K562 (cell line): ENCODE data around the gene TFPI. TPM values are rescaled to one million over a fixed set of nuclear protein-coding genes. Genes with fewer than 3 reads are reported as not detected.

Experiments used
- GTF2A2 ChIP-seq: IDR thresholded peaks from 2 replicates; pipeline ENCODE4 v1.6.1; 2016; ENCODE audit warnings: mild to moderate bottlenecking, missing genetic modification characterization, missing compliant biosample characterization
- KHSRP ChIP-seq: fragments of 450-650 bp; IDR thresholded peaks from 2 replicates; pipeline ENCODE4 v1.6.1; 2017
- MCM5 ChIP-seq: fragments of 450-650 bp; IDR thresholded peaks from 2 replicates; pipeline ENCODE4 v1.6.1; 2016; ENCODE audit warnings: low read depth
- POLR2G ChIP-seq: fragments of 200-400 bp; formaldehyde crosslinking; IDR thresholded peaks from 2 replicates; pipeline ENCODE4 v1.6.1; 2017; ENCODE audit warnings: low read depth, mild to moderate bottlenecking, antibody characterized with exemption, low read length, moderate library complexity
- PTTG1 ChIP-seq: fragments of 450-650 bp; IDR thresholded peaks from 2 replicates; pipeline ENCODE4 v1.6.1; 2016; ENCODE audit warnings: low read depth, mild to moderate bottlenecking, missing genetic modification characterization, missing compliant biosample characterization
- ZNF253 ChIP-seq: fragments of 250-450 bp; sonication (Bioruptor Pico); conservative IDR thresholded peaks from 2 replicates; pipeline ENCODE4 v1.6.1; 2021; ENCODE audit warnings: mild to moderate bottlenecking
- ZNF644 ChIP-seq: fragments of 200-800 bp; sonication (Bioruptor generic); IDR thresholded peaks from 2 replicates; pipeline ENCODE4 v1.6.1; 2016; ENCODE audit warnings: low read depth, missing genetic modification characterization, missing compliant biosample characterization
- ZNF79 ChIP-seq: fragments of 250-450 bp; sonication (Bioruptor Pico); IDR thresholded peaks from 2 replicates; pipeline ENCODE4 v1.4.0; 2020; ENCODE audit warnings: low read depth, mild to moderate bottlenecking, moderate library complexity
- ZNF830 ChIP-seq: fragments of 250-450 bp; sonication (Bioruptor Pico); IDR thresholded peaks from 2 replicates; pipeline ENCODE4 v1.5.0; 2021; ENCODE audit warnings: mild to moderate bottlenecking
- polyA plus RNA-seq, 8 experiments: library from polyadenylated mRNA; depleted of rRNA in 4 of 8; stranded (reverse) in 5 of 8; unstranded in 3 of 8; fragments of >200 nt; fragmentation: Nextera tagmentation in 2 of 8; fragmentation: Illumina TruSeq in 1 of 8; extraction: Ambion mirVana in 2 of 8; extraction: Trizol in 1 of 8; gene quantifications; 2 replicates each; pipeline versions ENCODE4 v1.2.1 to v1.2.3, GENCODE V29; 2011 to 2014; ENCODE audit warnings: inconsistent platforms in 1 of 8, missing spikeins in 1 of 8
- total RNA-seq, 7 experiments: library from RNA; depleted of rRNA in 6 of 7; stranded (reverse); fragments of >200 nt in 6 of 7; fragmentation: Illumina TruSeq in 2 of 7; extraction: Trizol in 2 of 7; gene quantifications; 2 replicates each; pipeline versions ENCODE4 v1.2.1 to v1.2.3, GENCODE V29; 2011 to 2021; ENCODE audit warnings: low replicate concordance in 1 of 7
- TF ChIP-seq, protein P1 (sequence below): fragments of 250-450 bp; sonication (Bioruptor Pico); IDR thresholded peaks from 2 replicates; pipeline ENCODE4 v1.8.0; 2021; ENCODE audit warnings: mild to moderate bottlenecking, moderate library complexity
- TF ChIP-seq, protein P2 (sequence below), 2 experiments: IDR thresholded peaks in 1 of 2; conservative IDR thresholded peaks in 1 of 2; 2 replicates each; pipeline ENCODE4 v1.6.1; 2016; ENCODE audit warnings: low read depth in 2 of 2, mild to moderate bottlenecking in 1 of 2, missing compliant biosample characterization in 1 of 2, missing genetic modification characterization in 1 of 2, moderate library complexity in 1 of 2
- TF ChIP-seq, protein P3 (sequence below): sonication (generic); formaldehyde crosslinking; IDR thresholded peaks from 2 replicates; pipeline ENCODE4 v1.8.0; 2022; ENCODE audit warnings: mild to moderate bottlenecking, missing genetic modification reagents
- TF ChIP-seq, protein P4 (sequence below), 3 experiments: IDR thresholded peaks in 2 of 3; conservative IDR thresholded peaks in 1 of 3; 2 replicates each; pipeline ENCODE4 v1.5.1; 2011 to 2012; ENCODE audit warnings: low read length in 3 of 3, mild to moderate bottlenecking in 3 of 3, control low read depth in 2 of 3, improper control_type of control experiment in 1 of 3, inconsistent platforms in 1 of 3, low read depth in 1 of 3, mixed read lengths in 1 of 3, moderate library complexity in 1 of 3; ENCODE audit not compliant: insufficient read depth in 2 of 3
- TF ChIP-seq, protein P5 (sequence below), 3 experiments: fragments of 200-800 bp in 1 of 3; sonication (Bioruptor generic) in 1 of 3; sonication (generic) in 1 of 3; formaldehyde crosslinking in 1 of 3; IDR thresholded peaks; 2 replicates each; pipeline versions ENCODE4 v1.6.1 to v1.8.0; 2016 to 2022; ENCODE audit warnings: mild to moderate bottlenecking in 2 of 3, missing compliant biosample characterization in 2 of 3, missing genetic modification characterization in 2 of 3, missing genetic modification reagents in 1 of 3

The TFPI gene
- total and polyA plus RNA-seq, 9 of the 15 experiments (the other 6 are each of a cell fraction or from before 2014, with no cell fraction given) = 53.5 to 219 (median 100) TPM

DNA sequence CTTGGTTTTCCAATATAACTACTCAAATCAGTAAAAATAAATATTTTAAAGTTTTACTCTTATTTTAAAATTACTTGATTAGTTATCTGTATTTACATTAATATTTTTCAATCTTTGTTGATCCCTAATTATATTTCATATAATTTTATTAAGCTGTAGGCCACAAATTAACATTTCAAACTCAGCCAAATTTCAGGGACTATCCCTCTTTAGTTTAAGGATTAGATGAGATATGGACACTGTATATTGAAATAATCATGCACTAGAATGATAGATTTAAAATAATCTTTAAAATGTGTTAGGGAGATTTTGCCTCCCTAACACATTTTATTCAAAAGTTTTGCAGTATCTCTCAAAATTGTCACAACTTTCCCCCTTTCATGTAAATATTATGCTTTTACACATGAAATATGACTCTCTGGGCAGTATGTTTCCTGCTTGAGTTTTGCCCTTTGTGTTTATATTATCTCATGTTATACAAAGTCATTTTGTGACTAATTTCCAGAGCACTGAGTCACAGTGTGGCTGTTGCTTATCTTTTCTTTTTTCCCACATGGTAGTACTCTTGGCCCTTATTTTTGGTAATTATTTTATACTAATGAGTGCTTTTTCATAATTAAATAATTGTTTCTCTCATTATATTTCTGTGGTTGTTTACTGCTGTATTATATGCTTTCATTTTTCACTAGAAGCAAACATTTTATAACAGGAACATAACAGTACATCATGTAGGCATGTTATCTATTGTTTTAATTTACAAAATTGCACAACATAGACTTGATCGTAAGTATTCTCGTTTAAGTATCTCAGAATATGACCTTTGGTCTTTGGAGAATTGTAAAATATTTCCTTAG lies 1.2 kb downstream of the TFPI start (continued):
- no peak for TF ChIP-seq ZNF830 (CRISPR knock-in tag)
- TF ChIP-seq, protein P1, sequence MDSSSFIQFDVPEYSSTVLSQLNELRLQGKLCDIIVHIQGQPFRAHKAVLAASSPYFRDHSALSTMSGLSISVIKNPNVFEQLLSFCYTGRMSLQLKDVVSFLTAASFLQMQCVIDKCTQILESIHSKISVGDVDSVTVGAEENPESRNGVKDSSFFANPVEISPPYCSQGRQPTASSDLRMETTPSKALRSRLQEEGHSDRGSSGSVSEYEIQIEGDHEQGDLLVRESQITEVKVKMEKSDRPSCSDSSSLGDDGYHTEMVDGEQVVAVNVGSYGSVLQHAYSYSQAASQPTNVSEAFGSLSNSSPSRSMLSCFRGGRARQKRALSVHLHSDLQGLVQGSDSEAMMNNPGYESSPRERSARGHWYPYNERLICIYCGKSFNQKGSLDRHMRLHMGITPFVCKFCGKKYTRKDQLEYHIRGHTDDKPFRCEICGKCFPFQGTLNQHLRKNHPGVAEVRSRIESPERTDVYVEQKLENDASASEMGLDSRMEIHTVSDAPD (CRISPR knock-in tag) = no peak
- no peak for TF ChIP-seq PTTG1
- TF ChIP-seq POLR2G = no peak
- TF ChIP-seq, protein P2, sequence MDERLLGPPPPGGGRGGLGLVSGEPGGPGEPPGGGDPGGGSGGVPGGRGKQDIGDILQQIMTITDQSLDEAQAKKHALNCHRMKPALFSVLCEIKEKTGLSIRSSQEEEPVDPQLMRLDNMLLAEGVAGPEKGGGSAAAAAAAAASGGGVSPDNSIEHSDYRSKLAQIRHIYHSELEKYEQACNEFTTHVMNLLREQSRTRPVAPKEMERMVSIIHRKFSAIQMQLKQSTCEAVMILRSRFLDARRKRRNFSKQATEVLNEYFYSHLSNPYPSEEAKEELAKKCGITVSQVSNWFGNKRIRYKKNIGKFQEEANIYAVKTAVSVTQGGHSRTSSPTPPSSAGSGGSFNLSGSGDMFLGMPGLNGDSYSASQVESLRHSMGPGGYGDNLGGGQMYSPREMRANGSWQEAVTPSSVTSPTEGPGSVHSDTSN (CRISPR knock-in tag; IDR thresholded peaks at IDR 0.05; ENCODE audit: low read depth) = no peak
- TF ChIP-seq, protein P2 (tag; conservative IDR thresholded peaks at IDR 0.05; ENCODE audit: low read depth) = no peak
- TF ChIP-seq, protein P3, sequence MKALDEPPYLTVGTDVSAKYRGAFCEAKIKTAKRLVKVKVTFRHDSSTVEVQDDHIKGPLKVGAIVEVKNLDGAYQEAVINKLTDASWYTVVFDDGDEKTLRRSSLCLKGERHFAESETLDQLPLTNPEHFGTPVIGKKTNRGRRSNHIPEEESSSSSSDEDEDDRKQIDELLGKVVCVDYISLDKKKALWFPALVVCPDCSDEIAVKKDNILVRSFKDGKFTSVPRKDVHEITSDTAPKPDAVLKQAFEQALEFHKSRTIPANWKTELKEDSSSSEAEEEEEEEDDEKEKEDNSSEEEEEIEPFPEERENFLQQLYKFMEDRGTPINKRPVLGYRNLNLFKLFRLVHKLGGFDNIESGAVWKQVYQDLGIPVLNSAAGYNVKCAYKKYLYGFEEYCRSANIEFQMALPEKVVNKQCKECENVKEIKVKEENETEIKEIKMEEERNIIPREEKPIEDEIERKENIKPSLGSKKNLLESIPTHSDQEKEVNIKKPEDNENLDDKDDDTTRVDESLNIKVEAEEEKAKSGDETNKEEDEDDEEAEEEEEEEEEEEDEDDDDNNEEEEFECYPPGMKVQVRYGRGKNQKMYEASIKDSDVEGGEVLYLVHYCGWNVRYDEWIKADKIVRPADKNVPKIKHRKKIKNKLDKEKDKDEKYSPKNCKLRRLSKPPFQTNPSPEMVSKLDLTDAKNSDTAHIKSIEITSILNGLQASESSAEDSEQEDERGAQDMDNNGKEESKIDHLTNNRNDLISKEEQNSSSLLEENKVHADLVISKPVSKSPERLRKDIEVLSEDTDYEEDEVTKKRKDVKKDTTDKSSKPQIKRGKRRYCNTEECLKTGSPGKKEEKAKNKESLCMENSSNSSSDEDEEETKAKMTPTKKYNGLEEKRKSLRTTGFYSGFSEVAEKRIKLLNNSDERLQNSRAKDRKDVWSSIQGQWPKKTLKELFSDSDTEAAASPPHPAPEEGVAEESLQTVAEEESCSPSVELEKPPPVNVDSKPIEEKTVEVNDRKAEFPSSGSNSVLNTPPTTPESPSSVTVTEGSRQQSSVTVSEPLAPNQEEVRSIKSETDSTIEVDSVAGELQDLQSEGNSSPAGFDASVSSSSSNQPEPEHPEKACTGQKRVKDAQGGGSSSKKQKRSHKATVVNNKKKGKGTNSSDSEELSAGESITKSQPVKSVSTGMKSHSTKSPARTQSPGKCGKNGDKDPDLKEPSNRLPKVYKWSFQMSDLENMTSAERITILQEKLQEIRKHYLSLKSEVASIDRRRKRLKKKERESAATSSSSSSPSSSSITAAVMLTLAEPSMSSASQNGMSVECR (CRISPR knock-in tag) = no peak
- TF ChIP-seq, protein P4, sequence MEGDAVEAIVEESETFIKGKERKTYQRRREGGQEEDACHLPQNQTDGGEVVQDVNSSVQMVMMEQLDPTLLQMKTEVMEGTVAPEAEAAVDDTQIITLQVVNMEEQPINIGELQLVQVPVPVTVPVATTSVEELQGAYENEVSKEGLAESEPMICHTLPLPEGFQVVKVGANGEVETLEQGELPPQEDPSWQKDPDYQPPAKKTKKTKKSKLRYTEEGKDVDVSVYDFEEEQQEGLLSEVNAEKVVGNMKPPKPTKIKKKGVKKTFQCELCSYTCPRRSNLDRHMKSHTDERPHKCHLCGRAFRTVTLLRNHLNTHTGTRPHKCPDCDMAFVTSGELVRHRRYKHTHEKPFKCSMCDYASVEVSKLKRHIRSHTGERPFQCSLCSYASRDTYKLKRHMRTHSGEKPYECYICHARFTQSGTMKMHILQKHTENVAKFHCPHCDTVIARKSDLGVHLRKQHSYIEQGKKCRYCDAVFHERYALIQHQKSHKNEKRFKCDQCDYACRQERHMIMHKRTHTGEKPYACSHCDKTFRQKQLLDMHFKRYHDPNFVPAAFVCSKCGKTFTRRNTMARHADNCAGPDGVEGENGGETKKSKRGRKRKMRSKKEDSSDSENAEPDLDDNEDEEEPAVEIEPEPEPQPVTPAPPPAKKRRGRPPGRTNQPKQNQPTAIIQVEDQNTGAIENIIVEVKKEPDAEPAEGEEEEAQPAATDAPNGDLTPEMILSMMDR (IDR thresholded peaks at IDR 0.05 in 2 of 3, conservative IDR thresholded peaks at IDR 0.05 in 1 of 3; ENCODE audit: insufficient read depth in 2 of 3, low read depth in 1 of 3, low read length in 3 of 3) = no peak
- TF ChIP-seq KHSRP = no peak; the same call in 1 of the 2 replicates
- no peak for TF ChIP-seq ZNF79 (CRISPR knock-in tag)
- no peak for TF ChIP-seq ZNF644 (tag)
- no peak for TF ChIP-seq GTF2A2 (tag)
- TF ChIP-seq MCM5 = no peak
- TF ChIP-seq, protein P5, sequence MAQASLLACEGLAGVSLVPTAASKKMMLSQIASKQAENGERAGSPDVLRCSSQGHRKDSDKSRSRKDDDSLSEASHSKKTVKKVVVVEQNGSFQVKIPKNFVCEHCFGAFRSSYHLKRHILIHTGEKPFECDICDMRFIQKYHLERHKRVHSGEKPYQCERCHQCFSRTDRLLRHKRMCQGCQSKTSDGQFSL (CRISPR knock-in tag; IDR thresholded peaks at IDR 0.05) = no peak
- TF ChIP-seq, protein P5 (tag; IDR thresholded peaks at IDR 0.05) = no peak
- 0 out of 2 replicates have a peak, but pooled peaks have one; percentile 47 for TF ChIP-seq ZNF253 (CRISPR knock-in tag)
